Fibroblast of mammary gland (primary cell): ENCODE data around the gene MYO7B.

Source experiments
- DNase-seq: peaks from one replicate; pipeline ENCODE4 v3.0.0-alpha.2; 2010; ENCODE audit warnings: low read depth
- H3K4me3 ChIP-seq: 2 replicates; pipeline ENCODE4 v1.5.1; 2011; ENCODE audit warnings: low read depth, mild to moderate bottlenecking, low read length, moderate library complexity; ENCODE audit not compliant: control insufficient read depth
- CTCF ChIP-seq: conservative IDR thresholded peaks from 2 replicates; pipeline ENCODE4 v1.5.1; 2011; ENCODE audit warnings: low read depth, low read length, inconsistent platforms; ENCODE audit not compliant: control insufficient read depth, insufficient read depth

Gene MYO7B

DNA sequence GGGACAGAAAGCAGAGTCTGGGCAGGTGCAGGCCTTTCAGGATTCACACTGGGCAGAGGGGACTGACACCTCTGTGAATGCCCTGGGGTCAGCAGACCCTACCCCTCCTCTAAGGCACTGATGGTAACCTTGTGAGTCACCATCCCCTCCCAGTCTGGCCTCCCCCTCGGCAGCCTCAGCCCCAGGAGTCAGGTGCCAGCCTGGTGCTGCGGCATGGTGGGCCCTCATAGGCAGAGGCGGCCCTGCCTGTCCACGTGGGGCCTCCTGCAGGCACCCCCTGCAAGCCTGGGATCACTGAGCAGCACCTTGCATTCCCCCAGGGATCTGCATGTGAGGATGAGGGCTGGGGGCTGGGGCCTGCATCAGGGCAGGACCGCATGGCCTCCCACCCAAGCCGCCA is 105.7 kb downstream of the MYO7B start:
- TF ChIP-seq CTCF, result no peak
- H3K4me3 ChIP-seq, result no peak overlapping the region
- DNase-seq, result no peak

DNA sequence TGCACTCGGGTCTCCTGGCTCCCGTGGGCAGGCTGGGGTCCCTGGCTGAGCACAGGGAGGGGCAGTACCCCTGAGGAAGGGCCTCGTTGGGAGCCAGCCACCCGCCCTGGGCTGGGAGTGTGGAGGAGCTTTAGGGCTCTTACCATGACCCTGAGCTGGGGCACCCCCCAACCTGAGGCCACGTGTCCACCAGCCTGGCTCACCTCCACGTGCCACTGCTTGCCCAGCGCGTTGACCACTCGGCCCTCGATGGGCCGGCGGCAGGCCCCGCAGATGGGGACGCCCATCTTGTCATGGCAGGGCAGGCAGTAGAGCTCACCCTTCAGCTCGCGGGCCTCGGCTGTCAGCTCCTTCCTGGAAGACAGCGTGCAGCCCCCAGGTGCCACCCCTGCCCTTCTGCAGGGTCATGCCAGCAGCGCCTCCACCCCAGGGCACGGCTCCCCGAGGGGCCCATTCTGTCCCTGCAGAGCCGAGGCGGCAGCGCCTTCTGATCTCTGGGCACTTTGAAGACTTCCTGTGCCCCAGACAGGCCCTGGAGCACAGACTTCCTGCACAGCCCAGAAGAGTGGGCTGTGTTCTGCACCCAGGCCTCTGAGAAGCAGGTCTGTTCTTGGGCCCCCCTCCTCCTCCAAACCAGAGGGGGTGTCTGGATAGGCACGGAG is 106.5 kb downstream of the MYO7B start:
- no peak overlapping the region for H3K4me3 ChIP-seq

GRCh38 chr2:127642706-127643438 is 107.4 kb downstream of the MYO7B start:
- no peak for TF ChIP-seq CTCF
- DNase-seq, result no peak
- H3K4me3 ChIP-seq, result no peak overlapping the region

More for the DNA sequence above, 106.5 kb downstream of the MYO7B start:
- DNase-seq, result no peak
- no peak for TF ChIP-seq CTCF

GRCh38 chr2:127643439-127644065 is 108.1 kb downstream of the MYO7B start:
- DNase-seq, result no peak
- TF ChIP-seq CTCF, result no peak
- no peak overlapping the region for H3K4me3 ChIP-seq

GRCh38 chr2:127644066-127645025 is 108.9 kb downstream of the MYO7B start:
- no peak for TF ChIP-seq CTCF
- DNase-seq, result no peak
- no peak overlapping the region for H3K4me3 ChIP-seq

GRCh38 chr2:127645026-127645394 is 109.5 kb downstream of the MYO7B start:
- no peak overlapping the region for H3K4me3 ChIP-seq
- TF ChIP-seq CTCF, result no peak
- no peak for DNase-seq
